Esophagus squamous epithelium (tissue), 4 donors: ENCODE data around the gene PODXL.

Experiments
- POLR2A ChIP-seq, 4 donors: fragments of 450-650 bp; IDR thresholded peaks; one replicate each; pipeline ENCODE4 v1.6.1; 2017; ENCODE audit warnings: antibody characterized with exemption in 4 of 4, mild to moderate bottlenecking in 4 of 4, moderate library complexity in 3 of 4
- TF ChIP-seq, protein P1 (sequence below), 6 experiments: fragments of 450-650 bp in 4 of 6; fragments of 200-600 bp in 2 of 6; sonication (generic) in 2 of 6; IDR thresholded peaks; one replicate each; pipeline ENCODE4 v1.5.1; 2016 to 2019; ENCODE audit warnings: antibody characterized with exemption in 6 of 6, mild to moderate bottlenecking in 4 of 6, moderate library complexity in 4 of 6

DNA sequence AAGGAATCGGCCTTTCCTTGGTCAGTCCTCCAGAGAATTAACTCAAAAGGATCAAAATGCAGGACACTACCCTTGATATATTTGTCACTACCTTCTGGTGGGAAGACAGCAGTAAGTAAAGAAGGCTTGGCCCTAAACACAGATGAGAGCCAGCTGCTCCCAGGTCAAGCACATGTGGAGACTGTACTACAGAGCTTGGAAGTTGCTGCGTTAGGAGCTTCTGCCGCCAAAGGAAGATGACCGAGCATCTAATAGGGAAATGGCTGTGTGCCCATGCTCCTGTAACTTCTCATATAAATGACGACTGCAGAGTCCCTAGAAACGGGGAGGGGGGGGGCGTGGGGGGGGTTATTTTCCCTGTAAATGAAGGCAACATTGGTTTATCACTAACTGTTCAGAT is 59.0 kb downstream of the PODXL start:
- TF ChIP-seq, protein P1, sequence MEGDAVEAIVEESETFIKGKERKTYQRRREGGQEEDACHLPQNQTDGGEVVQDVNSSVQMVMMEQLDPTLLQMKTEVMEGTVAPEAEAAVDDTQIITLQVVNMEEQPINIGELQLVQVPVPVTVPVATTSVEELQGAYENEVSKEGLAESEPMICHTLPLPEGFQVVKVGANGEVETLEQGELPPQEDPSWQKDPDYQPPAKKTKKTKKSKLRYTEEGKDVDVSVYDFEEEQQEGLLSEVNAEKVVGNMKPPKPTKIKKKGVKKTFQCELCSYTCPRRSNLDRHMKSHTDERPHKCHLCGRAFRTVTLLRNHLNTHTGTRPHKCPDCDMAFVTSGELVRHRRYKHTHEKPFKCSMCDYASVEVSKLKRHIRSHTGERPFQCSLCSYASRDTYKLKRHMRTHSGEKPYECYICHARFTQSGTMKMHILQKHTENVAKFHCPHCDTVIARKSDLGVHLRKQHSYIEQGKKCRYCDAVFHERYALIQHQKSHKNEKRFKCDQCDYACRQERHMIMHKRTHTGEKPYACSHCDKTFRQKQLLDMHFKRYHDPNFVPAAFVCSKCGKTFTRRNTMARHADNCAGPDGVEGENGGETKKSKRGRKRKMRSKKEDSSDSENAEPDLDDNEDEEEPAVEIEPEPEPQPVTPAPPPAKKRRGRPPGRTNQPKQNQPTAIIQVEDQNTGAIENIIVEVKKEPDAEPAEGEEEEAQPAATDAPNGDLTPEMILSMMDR (IDR thresholded peaks at IDR 0.05): no peak
- TF ChIP-seq POLR2A (IDR thresholded peaks at IDR 0.05): no peak
